ENCODE measurements around the gene SRGAP3.

SRGAP3 gene

GRCh38 chr3:9172851-9173321 lies 76.6 kb downstream of the SRGAP3 start:
- no peak for DNase-seq (ENCODE audit: low read depth)

GRCh38 chr3:9170851-9171160 lies 78.6 kb downstream of the SRGAP3 start:
- no peak for DNase-seq (ENCODE audit: low read depth)

GRCh38 chr3:9169956-9170850 lies 79.2 kb downstream of the SRGAP3 start:
- no peak for DNase-seq (ENCODE audit: low read depth)

- no peak for DNase-seq (ENCODE audit: low read depth)
Observed at GRCh38 chr3:9169326-9169725, 80.1 kb downstream of the SRGAP3 start.

- no peak for DNase-seq (ENCODE audit: low read depth)
Observed at GRCh38 chr3:9168241-9168741, 81.2 kb downstream of the SRGAP3 start.

GRCh38 chr3:9167222-9167621 lies 82.2 kb downstream of the SRGAP3 start:
- DNase-seq (ENCODE audit: low read depth), result no peak

- no peak for DNase-seq (ENCODE audit: low read depth)
Observed at GRCh38 chr3:9165421-9165820, 84.0 kb downstream of the SRGAP3 start.

DNA sequence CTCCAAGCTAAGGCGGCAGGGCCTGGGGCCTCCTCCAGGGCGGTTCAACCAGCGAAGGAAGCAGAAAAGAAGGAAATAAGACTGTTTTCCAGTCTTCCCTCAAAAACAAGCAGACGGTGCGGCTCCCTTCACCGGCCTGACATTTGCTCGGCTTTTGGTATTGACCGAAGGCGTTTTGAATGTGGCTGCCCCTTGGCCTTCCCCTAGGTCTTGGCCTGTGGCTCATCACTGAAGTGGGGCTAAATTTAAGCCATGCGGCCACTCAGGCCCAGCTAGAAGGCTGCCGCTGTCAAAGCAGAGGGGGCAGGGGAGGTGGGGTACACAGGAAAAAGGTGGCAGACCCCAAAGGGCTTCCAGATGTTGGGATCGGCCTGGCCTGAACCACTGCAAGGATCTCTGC lies 86.2 kb downstream of the SRGAP3 start:
- no peak for DNase-seq (ENCODE audit: low read depth)

GRCh38 chr3:9161811-9162210 lies 87.6 kb downstream of the SRGAP3 start:
- DNase-seq (ENCODE audit: low read depth), result no peak

DNA sequence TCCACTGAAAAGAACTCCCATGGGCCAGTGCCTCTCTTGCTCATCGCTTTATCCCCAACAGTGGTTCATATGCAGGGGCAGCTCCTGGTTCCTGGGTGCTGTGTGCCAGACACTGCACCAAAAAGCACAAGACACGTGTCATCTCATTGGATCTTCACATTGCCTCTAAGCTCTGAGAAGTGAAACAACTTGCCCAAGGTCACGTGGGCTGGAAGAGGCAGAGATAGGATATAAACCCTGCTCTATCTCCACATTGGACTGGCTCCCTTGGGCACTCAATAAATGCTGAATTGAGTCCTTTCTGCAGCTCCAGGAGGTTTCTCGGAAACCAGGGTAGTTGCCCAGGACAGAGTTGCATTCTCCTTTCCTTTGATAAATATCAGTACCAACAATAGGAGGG lies 88.1 kb downstream of the SRGAP3 start:
- no peak for DNase-seq (ENCODE audit: low read depth)

DNA sequence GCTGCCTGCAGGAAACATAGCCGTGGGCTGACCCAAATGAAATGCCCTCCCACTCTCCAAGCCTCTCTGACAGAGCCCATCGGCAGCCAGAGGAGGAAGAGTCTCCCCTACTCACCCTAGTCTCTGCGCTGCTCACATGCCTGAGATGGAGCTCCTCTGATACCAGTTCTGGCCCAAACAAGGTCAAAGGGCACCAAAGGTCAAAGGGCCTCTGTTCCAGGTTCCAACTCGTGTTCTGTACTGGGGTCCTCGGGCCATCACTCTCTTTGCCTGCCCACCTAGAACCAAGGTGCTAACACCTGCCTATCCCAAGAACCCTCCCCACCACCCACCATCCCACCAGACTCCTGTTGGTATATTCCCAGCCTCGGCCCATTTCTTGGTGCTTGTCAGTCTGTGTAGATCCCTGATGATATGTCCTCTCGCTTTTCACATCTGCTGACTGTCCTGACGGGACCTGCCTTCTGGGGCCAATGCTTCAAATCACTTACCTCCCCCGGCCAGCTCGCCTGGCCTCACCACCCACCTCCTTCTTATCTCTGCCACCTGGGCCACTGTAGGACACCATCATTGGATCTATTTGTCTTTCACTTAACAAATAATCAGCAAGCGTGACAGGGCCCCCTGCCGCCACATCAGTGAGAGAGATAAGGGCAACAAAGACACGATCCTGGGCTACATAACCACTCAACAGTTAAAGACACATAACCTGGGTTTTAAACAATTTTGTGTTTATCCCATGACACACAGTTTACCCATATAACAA lies 90.4 kb downstream of the SRGAP3 start:
- no peak for DNase-seq (ENCODE audit: low read depth)

DNA sequence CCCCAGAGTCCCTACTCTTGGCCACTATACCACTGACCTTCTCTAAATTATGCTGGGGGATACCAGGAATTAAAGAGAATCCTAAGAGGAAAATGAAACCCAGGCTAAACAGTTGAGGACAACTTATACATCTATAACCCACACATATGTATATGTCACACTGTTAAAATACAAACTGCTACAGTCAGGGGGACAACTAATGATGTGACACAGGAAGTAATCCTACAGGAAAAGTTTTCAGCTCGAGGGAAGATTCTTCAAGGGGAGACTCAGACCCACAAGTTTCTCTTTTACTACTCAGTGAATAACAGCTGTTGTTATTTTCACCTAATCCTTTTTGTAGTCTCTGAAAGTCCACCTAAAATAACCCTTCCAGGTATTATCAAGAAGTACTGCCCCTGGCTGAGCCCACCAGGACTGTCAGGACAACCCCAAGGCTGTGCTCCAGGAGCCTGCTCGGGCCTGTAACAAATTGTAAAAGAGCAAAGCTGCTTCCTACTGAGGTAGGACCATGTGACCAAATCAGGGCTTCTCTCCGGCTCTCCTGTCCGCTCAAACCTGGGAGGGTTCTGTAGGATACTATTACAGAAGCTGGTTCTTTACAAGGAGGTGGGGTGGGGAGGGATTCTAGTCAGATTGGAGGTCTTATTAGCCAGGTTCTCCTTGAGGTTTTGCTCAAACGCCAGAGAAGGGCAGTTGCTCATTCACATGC lies 91.6 kb downstream of the SRGAP3 start:
- no peak for DNase-seq (ENCODE audit: low read depth)

DNA sequence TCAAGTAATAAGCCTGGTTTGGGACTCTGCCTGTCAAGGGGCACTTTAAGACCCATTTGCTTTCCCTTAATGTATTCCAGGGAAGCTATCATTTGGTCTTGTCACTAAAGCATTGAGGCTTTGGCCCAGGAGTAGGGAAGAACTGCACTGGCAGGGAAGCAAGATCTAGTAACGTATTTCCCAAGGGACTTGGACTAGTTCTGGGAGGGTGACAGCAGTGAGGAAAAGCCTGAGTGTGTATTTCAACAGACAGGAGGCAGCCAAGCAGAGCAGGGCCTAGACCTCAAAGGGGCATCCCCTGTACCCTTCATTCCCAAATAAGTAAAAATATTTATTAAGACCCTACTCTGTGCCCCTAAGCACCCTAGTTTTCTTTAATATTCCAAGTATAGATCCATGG lies 92.8 kb downstream of the SRGAP3 start:
- no peak for DNase-seq (ENCODE audit: low read depth)

- DNase-seq (ENCODE audit: low read depth), result no peak
Observed at GRCh38 chr3:9155028-9155427, 94.4 kb downstream of the SRGAP3 start.

- DNase-seq (ENCODE audit: low read depth), result no peak
Observed at GRCh38 chr3:9153904-9154619, 95.4 kb downstream of the SRGAP3 start.

DNA sequence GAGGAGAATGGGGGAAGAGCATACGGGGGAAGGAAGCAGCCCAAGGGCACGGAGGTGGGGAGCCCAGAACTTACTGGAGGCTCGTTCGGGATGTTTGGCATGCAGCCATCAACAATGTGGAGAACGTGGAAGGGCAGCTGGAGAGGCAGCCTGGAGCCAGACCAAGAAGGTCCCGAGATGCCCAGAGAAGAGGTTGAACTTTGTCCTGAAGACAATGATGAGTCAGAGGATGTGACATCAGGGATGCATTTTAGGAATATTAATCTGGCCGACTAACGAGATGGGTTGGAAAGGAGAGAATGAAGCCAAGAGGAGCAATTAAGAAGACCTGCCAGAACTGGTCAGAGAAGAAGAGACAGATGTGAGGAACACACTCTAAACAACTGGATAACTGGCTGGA lies 98.2 kb downstream of the SRGAP3 start:
- DNase-seq (ENCODE audit: low read depth), result no peak

GRCh38 chr3:9149566-9149965 lies 99.9 kb downstream of the SRGAP3 start:
- no peak for DNase-seq (ENCODE audit: low read depth)

- no peak for DNase-seq (ENCODE audit: low read depth)
Observed at GRCh38 chr3:9147896-9148266, 101.6 kb downstream of the SRGAP3 start.

DNA sequence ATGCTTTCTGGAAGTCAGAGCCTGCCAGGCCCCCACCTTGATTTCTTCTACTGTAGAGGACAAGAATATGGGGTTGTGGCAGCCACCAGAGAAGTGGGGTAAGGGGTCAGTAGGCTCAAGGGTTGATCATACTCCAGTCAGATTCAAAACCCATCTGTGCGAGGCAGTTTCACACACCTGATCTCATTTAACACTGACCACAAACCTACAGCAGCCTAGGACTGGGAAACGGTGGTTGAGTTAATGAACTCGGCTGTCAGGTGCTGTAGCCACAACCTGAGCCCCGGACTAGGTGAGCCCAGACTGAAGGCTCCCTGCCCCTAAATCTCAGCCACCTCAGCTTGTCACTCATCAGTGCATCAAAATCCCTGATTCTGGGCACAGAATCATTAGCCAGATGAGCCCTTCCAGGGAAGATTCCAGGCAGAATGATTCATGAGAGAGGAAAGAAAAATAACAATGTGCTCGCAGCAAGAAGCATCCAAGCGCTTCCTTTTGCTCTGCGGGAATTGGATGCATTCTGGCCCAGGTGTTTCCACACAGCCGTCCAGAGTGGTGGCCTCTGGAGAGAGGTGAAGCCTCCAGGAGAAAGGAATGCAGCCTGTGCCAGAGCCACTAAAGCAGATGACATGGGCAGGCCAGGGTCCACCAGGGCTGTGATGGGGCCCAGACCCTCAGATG lies 102.1 kb downstream of the SRGAP3 start:
- DNase-seq (ENCODE audit: low read depth), result no peak

- no peak for DNase-seq (ENCODE audit: low read depth)
Observed at GRCh38 chr3:9146367-9147071, 102.9 kb downstream of the SRGAP3 start.

GRCh38 chr3:9143184-9143583 lies 106.3 kb downstream of the SRGAP3 start:
- no peak for DNase-seq (ENCODE audit: low read depth)

Data from non-pigmented ciliary epithelial cell (primary cell).